ENCODE measurements around the gene GPN3. TPM values are rescaled to one million over a fixed set of nuclear protein-coding genes. Genes with fewer than 3 reads are reported as not detected.

Gene GPN3
- total and polyA plus RNA-seq, 10 of the 15 experiments (the other 5 are each of a cell fraction or from before 2014, with no cell fraction given): 27.1 to 117 (median 53.5) TPM

GRCh38 chr12:110501752-110502738 lies 34.0 kb upstream of the GPN3 start, which contains the start of the genes RAD9B and VPS29 (continued):
- TF ChIP-seq NR2C1 (IDR thresholded peaks at IDR 0.05) (no peak), SKIL (IDR thresholded peaks at IDR 0.05; ENCODE audit: low read depth, poor library complexity, severe bottlenecking) (peak; percentile 60), POU2F2 (IDR thresholded peaks at IDR 0.05; ENCODE audit: borderline replicate concordance, low read depth, low read length) (peak; percentile 81; the same call in 1 of the 3 replicates), POLR2AphosphoS2 (IDR thresholded peaks at IDR 0.05; ENCODE audit: low read depth, low read length) (peak; percentile 77; the same call in 1 of the 2 replicates), CHD1 (IDR thresholded peaks at IDR 0.05; ENCODE audit: low read depth, low read length) (no peak), CHD2 (IDR thresholded peaks at IDR 0.05; ENCODE audit: borderline replicate concordance, low read depth, low read length) (peak; percentile 94), RB1 (IDR thresholded peaks at IDR 0.05; ENCODE audit: borderline replicate concordance) (peak; percentile 98; the same call in 1 of the 2 replicates), SMC3 (IDR thresholded peaks at IDR 0.05; ENCODE audit: borderline replicate concordance, low read length) (peak; percentile 3; the same call in 1 of the 2 replicates), ZNF24 (IDR thresholded peaks at IDR 0.05) (no peak), RCOR1 (conservative IDR thresholded peaks at IDR 0.05; ENCODE audit: low read depth, low read length) (peak; percentile 90; the same call in 1 of the 2 replicates), ZNF207 (IDR thresholded peaks at IDR 0.05; ENCODE audit: borderline replicate concordance) (peak; percentile 66; the same call in 1 of the 2 replicates), IKZF2 (IDR thresholded peaks at IDR 0.05) (peak; percentile 42 to 56; a peak in 3 of 4 replicates), TARDBP (IDR thresholded peaks at IDR 0.05; ENCODE audit: borderline replicate concordance) (peak; percentile 83), EGR1 (IDR thresholded peaks at IDR 0.05; ENCODE audit: borderline replicate concordance in 1 of 2, low read depth in 2 of 2, low read length in 2 of 2) (no peak; a peak in 1 of 3 replicates), RAD51 (IDR thresholded peaks at IDR 0.05) (no peak), MTA2 (IDR thresholded peaks at IDR 0.05; ENCODE audit: low read depth) (peak; percentile 44), IRF4 (IDR thresholded peaks at IDR 0.05; ENCODE audit: low read depth, low read length) (no peak), EED (IDR thresholded peaks at IDR 0.05; ENCODE audit: low read depth) (peak; percentile 57), HCFC1 (IDR thresholded peaks at IDR 0.05; ENCODE audit: low read length) (peak; percentile 64; the same call in 1 of the 2 replicates), SUZ12 (IDR thresholded peaks at IDR 0.05; ENCODE audit: unreplicated experiment) (no peak), MEF2B (IDR thresholded peaks at IDR 0.05; ENCODE audit: partially characterized antibody, poor library complexity, severe bottlenecking) (peak; percentile 60)
- TF ChIP-seq, protein P1, sequence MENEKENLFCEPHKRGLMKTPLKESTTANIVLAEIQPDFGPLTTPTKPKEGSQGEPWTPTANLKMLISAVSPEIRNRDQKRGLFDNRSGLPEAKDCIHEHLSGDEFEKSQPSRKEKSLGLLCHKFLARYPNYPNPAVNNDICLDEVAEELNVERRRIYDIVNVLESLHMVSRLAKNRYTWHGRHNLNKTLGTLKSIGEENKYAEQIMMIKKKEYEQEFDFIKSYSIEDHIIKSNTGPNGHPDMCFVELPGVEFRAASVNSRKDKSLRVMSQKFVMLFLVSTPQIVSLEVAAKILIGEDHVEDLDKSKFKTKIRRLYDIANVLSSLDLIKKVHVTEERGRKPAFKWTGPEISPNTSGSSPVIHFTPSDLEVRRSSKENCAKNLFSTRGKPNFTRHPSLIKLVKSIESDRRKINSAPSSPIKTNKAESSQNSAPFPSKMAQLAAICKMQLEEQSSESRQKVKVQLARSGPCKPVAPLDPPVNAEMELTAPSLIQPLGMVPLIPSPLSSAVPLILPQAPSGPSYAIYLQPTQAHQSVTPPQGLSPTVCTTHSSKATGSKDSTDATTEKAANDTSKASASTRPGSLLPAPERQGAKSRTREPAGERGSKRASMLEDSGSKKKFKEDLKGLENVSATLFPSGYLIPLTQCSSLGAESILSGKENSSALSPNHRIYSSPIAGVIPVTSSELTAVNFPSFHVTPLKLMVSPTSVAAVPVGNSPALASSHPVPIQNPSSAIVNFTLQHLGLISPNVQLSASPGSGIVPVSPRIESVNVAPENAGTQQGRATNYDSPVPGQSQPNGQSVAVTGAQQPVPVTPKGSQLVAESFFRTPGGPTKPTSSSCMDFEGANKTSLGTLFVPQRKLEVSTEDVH (IDR thresholded peaks at IDR 0.05; ENCODE audit: low read depth, partially characterized antibody): peak; percentile 30
- TF ChIP-seq, protein P2, sequence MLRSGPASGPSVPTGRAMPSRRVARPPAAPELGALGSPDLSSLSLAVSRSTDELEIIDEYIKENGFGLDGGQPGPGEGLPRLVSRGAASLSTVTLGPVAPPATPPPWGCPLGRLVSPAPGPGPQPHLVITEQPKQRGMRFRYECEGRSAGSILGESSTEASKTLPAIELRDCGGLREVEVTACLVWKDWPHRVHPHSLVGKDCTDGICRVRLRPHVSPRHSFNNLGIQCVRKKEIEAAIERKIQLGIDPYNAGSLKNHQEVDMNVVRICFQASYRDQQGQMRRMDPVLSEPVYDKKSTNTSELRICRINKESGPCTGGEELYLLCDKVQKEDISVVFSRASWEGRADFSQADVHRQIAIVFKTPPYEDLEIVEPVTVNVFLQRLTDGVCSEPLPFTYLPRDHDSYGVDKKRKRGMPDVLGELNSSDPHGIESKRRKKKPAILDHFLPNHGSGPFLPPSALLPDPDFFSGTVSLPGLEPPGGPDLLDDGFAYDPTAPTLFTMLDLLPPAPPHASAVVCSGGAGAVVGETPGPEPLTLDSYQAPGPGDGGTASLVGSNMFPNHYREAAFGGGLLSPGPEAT (IDR thresholded peaks at IDR 0.05; ENCODE audit: low read depth): peak; percentile 78
